ENCODE data around the gene FHIT.
A peak's percentile ranks its signal among the peaks of the same experiment; 100 is the strongest.

FHIT gene

GRCh38 chr3:59882746-59883145 lies 1368.5 kb downstream of the FHIT start:
- DNase-seq: no peak

GRCh38 chr3:59880717-59881116 lies 1370.5 kb downstream of the FHIT start:
- DNase-seq: no peak

- no peak for DNase-seq
These were observed 1372.1 kb downstream of the FHIT start for GRCh38 chr3:59879031-59879581.

GRCh38 chr3:59878038-59878427 lies 1373.2 kb downstream of the FHIT start:
- no peak for DNase-seq

- DNase-seq: no peak
These were observed 1373.8 kb downstream of the FHIT start for GRCh38 chr3:59877263-59878037.

- DNase-seq: no peak
These were observed 1374.7 kb downstream of the FHIT start for GRCh38 chr3:59876533-59877062.

GRCh38 chr3:59873576-59874230 lies 1377.5 kb downstream of the FHIT start:
- no peak for DNase-seq

- no peak for DNase-seq
These were observed 1379.1 kb downstream of the FHIT start for GRCh38 chr3:59872128-59872527.

GRCh38 chr3:59867185-59868002 lies 1383.9 kb downstream of the FHIT start:
- no peak for DNase-seq

- no peak for DNase-seq
These were observed 1385.2 kb downstream of the FHIT start for GRCh38 chr3:59866076-59866475.

GRCh38 chr3:59865351-59865750 lies 1385.9 kb downstream of the FHIT start:
- no peak for DNase-seq

GRCh38 chr3:59862686-59863085 lies 1388.6 kb downstream of the FHIT start:
- no peak for DNase-seq

GRCh38 chr3:59857589-59858346 lies 1393.5 kb downstream of the FHIT start:
- DNase-seq: peak; percentile 64

- no peak for DNase-seq
These were observed 1394.3 kb downstream of the FHIT start for GRCh38 chr3:59856934-59857460.

GRCh38 chr3:59854061-59854709 lies 1397.1 kb downstream of the FHIT start:
- no peak for DNase-seq

GRCh38 chr3:59850417-59850816 lies 1400.8 kb downstream of the FHIT start:
- DNase-seq: no peak

- no peak for DNase-seq
These were observed 1405.9 kb downstream of the FHIT start for GRCh38 chr3:59845386-59845785.

GRCh38 chr3:59843821-59844220 lies 1407.4 kb downstream of the FHIT start:
- DNase-seq: no peak

- no peak for DNase-seq
These were observed 1411.3 kb downstream of the FHIT start for GRCh38 chr3:59839810-59840515.

GRCh38 chr3:59839283-59839682 lies 1412.0 kb downstream of the FHIT start:
- no peak for DNase-seq

- no peak for DNase-seq
These were observed 1414.7 kb downstream of the FHIT start for GRCh38 chr3:59836531-59836930.

Measured in central memory CD4-positive, alpha-beta T cell (primary cell).